Measurements from ENCODE around the gene GTF2H4. TPM values are rescaled to one million over a fixed set of nuclear protein-coding genes. Genes with fewer than 3 reads are reported as not detected.

The GTF2H4 gene
- total RNA-seq, 1 experiment from 2014 or later, result 8.5 TPM

DNA sequence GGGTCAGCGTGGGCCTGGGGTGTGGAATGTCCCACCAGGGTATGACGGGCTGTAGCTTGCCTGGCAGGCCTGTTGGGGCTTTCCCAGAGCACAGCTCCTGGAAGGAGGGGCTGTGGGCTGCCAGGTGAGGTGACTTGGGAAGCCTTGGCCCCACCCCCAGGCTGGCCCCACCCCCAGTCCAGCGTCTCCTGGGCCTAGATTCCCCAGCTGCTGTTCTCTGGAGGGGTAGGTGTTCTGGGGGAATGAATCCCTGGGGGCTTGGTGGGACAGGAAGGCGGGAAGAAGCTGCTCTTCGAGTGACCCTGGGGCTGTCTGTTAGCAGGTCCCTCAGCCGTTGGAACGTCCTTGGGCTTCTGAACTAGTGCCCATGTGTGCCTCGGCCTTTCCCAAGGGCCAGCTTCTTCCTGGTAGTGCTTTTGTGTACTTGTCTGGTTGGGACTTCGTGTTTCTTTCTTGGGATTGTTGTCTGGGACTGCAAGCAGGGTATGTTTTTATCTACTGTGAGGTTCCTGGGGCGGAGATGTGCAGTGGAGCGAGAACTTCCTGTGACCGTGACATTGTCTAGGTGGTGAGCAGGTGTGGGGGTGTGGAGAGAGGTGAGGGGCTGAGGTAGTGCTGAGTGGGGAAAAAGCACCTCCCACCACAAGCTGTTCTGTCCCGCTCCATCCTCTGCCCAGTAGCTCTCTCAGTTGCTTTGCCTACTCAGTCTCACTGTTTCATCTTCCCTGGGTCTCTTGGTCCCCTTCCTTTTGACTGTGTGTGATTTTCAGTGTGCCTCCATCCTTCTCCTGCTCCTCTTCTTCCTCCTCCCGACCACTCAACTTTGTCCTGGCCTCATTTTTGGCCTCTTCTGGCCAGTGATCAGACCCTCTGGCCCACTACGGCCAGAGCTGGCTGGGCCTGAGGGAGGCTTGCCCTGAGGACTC is 25.0 kb upstream of the GTF2H4 start:
- DNase-seq (ENCODE audit: low spot score), result no peak

DNA sequence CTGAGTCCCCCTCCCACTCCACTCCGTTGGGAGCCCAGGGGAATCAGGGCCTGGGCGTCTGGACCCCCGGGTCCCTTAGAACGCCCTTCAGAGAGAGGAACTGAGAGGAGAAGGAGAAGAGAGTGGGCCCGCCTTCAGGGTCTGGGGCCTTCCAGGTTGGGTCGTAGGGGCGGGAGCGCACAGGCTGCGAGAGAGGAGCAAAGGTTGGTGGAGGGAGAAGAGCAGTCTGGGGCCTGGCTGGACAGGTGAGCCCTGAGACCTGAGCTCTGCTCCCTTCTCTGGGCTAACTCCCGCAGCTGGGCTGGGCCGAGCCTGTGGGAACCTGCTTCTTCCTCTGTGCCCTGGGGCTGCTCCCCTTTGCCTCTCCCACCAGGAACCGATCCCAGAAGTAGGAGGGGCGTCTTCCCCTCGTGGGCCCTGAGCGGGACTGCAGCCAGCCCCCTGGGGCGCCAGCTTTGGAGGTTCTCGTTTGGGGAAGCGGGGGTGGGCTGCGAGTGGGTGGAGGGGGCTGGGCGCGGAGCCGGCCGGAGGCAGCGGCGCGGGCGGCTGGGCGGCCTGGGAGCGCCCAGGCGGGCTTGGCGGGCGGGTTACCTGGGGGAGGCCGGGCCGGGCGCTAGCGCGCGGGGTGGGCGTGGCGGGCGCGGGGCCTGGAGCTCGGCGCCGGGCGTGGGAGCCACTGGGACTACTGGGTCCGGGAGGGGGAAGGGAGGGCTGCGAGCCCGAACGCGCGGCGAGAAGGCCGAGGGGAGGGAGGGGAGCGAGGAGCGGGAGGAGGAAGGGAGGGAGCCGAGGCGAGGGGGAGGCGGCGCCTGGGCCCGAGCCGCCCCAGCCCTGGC is 24.1 kb upstream of the GTF2H4 start, which contains the start of gene DDR1:
Gene DDR1, plus strand, starts transcription at position 835 of the 836 bp plus-strand sequence. CDS start 4,211 bp downstream, outside the sequence.
- DNase-seq (ENCODE audit: low spot score), result peak; percentile 56

DNA sequence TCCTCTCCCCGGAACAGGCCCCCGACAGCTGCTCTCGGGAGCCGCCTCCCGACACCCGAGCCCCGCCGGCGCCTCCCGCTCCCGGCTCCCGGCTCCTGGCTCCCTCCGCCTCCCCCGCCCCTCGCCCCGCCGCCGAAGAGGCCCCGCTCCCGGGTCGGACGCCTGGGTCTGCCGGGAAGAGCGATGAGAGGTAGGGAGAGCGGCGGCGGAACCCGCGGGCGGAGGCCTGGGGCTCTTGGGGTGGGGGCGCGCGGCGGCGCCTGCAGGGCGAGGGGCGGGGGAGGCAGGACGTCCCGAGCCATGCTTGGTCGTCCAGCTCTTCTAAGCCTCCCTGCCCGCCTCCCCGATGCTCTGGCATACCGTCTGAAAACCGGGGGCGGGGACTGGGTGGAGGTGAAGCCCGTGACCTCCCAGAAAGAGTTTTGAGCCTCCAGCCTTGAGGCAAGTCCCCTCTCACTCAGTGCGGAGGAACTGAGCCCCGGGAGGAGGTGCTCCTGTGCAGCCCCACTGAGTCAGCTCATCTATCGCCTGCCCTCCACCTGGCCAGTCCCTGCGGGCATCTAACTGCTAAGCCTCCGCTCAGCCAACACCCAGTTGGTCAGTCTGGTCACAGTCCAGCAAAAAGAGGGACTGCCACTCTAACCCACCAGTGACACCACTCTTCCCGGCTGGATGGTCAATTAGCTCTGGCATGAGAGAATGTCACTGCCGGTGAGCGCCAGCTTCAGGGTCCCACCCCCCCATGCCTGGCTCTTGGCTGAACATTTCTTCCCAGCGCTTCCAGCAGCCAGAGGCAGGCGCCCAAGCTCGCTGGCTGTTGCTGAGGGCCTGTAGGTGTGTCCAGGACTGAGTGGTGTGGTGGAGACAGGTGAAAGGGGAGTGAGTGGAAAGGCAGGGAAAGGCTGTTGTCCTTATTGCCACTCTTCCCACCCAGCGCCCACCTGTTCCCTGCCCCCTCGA is 23.2 kb upstream of the GTF2H4 start:
- no peak for DNase-seq (ENCODE audit: low spot score)

DNA sequence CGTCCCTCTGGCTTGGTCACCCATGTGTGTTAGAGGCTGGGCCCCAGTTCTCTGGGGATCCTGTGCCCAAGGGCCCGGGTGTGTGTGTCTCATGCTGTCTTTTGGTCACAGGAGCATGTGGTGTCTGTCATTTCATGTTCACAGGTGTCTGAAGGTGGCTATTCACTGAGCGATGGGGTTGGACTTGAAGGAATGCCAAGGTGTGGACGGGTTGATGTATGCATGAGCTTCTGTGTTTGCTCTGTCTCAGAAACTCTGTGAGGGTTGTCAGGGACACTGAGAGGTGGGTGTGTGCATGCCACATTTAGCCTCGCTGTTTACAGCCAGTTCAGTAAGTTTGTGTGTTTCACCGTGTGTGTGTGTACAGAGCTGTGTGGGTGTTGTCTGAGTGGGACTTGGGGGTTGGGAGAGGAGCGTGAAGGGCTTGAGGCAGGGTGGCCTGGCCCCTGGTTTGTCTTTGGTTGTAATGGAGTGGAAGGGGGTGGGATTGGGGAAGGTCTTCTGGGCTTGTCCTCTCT is 22.5 kb upstream of the GTF2H4 start:
- DNase-seq (ENCODE audit: low spot score), result peak; percentile 26

DNA sequence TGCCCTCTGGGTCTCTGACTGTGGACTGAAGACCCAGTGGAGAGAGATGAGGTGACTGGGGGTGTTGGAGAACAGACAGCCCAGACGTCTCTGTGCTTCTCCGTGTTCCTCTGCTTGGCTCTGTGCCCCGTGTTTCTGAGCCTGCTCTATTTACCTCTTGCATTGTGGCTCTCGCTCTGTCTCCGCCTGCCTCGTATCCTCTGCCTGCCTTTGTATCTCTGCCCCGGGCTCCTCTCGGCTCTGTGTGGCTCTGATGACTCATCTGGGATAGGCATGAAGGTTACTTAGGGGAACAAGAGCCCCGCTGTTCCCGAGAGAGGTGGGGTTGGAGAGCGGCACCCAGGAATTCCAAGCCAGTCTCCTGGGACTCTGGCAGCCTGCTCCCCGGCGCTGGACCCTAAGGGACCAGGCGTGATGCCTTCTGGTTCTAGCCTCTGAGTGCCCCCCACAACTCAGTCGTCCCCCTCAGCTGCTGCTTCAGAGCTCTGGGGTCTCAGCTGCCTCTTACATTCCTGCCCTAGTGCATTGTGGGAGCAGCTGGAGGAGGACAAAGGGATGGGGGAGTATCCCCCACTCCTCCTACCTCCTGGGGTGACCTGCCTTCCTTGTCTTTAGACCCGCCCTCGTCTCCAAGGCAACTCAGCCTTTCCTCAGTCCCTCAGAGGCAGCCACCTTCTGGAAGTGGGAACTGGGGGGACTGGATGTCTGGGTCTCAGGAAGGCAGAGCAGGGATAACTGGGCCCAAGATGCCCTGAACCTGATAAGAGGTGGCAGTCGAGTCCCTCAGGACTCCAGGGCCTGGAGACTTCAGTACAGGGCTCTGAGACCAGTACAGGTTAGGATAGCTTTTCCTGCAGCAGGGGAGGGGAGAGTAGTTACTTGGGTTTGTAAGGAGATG is 21.8 kb upstream of the GTF2H4 start:
- peak; percentile 74 for DNase-seq (ENCODE audit: low spot score)

DNA sequence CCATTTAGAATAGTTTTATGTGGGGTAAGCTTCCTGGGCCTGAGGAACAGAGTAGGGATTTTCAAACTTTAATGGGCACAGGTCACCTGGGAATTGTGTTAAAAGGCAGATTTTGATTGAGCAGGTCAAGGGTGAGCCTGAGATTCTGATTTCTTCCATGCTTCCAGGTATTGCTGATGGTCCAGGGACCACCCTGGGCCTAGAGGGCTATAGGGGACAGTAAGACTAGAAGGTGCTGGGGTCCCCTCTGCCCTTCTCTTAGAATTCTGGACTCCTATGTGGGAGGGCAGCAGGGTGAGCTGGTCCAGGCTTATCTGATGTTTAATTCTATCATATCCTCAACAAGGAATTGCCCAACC is 21.1 kb upstream of the GTF2H4 start:
- no peak for DNase-seq (ENCODE audit: low spot score)

DNA sequence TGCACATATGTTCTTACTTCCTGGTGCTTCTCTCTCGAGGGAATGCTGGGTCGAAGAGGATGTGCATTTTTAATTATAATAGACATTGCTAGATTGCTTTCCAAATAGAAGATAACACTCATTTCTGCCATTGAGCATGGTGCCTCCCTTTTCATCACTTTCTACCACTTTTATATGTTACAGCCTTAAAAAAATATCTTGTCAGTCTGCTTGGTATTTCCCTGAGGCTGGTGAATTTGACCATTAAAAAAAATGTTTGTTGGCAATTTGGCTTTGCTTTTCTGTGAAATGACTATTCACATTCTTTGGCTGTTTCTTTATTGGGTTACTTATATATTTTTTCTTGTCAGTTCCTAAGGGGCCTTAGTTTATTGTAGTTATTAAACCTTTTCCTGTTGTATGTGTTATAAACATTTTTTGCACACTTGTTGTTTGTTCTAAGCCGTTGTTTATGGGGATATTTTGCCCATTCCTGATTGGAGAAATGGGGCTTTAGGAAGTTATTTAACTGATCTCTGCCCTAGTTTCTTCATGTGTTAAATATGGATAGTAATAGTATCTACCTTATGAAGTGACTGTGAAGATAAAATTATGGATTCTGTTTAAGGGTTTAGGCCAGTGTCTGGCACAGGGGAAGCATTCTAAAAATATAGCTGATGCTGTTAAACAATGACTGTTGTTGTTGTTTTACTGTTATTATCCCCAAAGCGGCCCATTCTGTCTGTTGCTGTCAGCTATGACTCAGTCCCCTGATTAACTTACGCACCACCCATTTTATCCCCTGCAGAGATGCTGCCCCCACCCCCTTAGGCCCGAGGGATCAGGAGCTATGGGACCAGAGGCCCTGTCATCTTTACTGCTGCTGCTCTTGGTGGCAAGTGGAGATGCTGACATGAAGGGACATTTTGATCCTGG is 19.8 kb upstream of the GTF2H4 start:
- peak; percentile 38 for DNase-seq (ENCODE audit: low spot score)

DNA sequence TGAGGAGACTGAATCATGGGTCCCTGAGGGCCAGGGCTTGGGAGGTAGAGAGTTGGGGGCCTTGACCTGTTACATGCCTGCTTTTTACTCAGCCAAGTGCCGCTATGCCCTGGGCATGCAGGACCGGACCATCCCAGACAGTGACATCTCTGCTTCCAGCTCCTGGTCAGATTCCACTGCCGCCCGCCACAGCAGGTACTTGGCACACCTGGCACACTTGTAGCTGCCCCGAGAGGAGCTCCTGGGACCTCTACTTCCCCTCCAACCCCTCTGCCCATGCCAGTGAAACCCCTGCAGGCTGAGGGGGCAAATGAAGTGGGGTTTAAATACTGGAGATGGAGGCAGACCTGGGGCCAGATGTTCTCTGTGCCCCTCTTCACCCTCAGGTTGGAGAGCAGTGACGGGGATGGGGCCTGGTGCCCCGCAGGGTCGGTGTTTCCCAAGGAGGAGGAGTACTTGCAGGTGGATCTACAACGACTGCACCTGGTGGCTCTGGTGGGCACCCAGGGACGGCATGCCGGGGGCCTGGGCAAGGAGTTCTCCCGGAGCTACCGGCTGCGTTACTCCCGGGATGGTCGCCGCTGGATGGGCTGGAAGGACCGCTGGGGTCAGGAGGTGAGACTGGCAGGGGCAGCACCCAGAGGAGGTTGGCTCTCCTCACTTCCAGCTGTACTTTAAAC is 19.1 kb upstream of the GTF2H4 start:
- no peak for DNase-seq (ENCODE audit: low spot score)

DNA sequence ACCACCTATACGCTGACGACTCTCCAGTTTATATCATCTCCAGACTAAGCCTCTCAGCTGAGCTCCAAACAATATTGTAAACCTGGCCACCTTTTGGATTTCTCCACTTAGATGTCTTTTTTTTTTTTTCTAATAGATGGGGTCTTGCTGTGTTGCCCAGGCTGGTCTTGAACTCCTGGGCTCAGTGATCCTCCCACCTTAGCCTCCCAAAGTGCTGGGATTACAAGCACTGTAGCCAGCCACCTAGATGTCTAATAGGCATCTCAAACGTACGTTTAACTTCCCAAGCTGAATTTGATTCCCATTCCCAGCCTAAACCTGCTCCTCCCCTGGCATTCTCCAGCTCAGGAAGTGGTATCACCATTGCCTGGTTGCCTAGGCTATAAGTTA is 18.5 kb upstream of the GTF2H4 start:
- DNase-seq (ENCODE audit: low spot score), result no peak

DNA sequence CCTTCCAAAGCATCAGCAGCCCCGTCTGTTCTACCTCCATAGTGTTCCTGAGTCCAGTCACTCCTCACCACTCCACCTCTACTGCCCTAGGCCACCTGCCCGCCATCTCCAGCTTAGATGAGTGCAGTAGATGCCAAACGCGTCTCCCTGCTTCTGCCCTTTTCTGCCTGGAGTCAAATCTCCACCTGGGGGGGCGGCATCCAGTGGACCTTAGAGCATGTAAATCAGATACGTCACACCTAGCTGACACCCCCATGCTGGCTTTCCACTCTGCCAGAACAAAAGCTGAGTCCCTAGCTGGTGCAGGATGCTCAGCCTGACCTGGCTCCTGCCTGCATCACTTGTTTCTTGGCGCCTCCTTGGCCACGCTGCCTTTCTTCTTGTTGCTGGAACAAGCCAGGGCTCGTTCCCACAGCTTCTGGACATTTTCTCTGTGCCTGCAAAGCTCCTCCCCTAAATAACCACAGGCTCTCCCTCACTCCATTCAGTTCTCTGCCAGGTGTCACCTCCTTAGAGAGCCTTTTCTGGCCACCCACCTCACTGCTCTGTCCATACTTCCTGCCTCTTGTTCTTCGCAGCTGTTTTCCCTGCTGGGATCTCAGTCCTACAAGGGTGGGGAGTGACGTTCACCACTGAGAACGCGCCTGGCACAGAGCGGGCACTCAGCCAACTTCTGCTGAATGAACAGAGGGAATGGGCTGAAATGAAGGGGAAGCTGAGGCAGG is 17.9 kb upstream of the GTF2H4 start:
- DNase-seq (ENCODE audit: low spot score), result no peak

DNA sequence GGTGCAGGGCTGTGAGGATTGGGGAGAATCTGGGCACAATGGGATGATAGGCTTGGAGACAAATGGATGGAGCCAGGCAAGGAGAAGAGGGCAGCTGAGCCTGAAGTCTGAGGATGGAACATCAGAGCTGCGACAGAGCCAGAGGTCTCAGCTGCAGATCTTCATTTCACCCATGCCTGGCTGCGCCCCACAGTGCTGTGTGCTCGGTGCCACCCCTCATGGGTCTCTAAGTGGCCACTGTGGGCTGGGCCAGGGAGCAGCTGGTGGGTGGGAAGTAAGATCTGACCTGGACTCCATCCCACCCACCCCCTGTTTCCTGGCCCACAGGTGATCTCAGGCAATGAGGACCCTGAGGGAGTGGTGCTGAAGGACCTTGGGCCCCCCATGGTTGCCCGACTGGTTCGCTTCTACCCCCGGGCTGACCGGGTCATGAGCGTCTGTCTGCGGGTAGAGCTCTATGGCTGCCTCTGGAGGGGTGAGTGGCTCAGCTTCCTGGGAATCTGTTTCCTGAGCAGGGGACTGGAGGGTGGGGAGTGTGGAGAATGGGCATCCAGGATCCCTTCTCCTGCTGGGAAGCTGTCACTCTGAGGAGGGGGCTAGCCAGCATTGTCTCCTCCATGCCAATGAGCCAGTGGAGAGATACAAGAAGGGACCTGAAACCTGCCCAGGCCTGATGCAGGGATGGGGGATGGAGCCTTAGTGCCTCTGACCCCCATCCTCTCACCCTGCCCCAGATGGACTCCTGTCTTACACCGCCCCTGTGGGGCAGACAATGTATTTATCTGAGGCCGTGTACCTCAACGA is 17.2 kb upstream of the GTF2H4 start:
- no peak for DNase-seq (ENCODE audit: low spot score)

DNA sequence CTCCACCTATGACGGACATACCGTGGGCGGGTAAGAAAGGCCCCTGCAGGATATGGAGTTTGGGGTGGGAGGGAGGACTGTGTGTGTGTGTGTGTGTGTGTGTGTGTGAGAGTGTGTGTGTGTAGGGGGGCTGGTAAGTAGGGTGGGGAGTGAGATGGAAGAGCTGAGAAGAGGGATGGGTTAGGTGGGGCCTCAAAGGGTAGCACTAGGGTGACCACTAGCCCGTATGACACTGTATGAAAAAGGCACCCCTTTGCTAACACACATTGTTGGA is 16.6 kb upstream of the GTF2H4 start:
- DNase-seq (ENCODE audit: low spot score), result no peak

DNA sequence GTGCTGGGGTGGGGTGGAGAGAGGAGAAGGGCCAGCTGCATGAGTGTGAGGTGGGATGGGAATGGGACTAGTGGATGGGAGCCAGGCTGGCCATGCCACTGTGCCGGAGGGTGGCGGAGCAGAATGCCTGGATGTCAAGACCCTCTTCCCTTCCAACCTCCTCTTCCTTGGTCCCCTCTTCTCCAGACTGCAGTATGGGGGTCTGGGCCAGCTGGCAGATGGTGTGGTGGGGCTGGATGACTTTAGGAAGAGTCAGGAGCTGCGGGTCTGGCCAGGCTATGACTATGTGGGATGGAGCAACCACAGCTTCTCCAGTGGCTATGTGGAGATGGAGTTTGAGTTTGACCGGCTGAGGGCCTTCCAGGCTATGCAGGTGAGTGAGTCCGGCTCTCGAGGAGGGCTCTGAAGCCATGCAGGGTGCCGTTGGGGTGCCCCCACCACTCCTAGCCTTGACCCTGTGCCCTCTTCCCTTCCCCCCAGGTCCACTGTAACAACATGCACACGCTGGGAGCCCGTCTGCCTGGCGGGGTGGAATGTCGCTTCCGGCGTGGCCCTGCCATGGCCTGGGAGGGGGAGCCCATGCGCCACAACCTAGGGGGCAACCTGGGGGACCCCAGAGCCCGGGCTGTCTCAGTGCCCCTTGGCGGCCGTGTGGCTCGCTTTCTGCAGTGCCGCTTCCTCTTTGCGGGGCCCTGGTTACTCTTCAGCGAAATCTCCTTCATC is 16.0 kb upstream of the GTF2H4 start:
- DNase-seq (ENCODE audit: low spot score), result no peak

DNA sequence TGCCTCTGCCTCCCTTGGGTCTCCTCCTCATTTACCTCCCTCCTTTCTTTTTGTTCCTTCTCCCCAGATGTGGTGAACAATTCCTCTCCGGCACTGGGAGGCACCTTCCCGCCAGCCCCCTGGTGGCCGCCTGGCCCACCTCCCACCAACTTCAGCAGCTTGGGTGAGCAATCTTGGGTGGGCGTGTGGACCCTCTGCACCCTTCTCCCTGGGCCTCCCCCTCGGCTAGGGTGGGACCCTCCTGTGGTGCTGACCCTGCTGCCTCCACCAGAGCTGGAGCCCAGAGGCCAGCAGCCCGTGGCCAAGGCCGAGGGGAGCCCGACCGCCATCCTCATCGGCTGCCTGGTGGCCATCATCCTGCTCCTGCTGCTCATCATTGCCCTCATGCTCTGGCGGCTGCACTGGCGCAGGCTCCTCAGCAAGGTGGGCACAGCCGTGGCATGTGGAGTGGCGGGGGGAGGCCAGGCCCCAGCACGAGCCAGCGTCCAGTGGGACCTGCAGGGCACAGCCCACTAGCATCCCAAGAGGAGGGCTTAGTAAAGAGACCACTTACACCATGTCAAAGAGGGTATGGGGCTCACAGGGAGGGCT is 14.9 kb upstream of the GTF2H4 start:
- DNase-seq (ENCODE audit: low spot score), result no peak

DNA sequence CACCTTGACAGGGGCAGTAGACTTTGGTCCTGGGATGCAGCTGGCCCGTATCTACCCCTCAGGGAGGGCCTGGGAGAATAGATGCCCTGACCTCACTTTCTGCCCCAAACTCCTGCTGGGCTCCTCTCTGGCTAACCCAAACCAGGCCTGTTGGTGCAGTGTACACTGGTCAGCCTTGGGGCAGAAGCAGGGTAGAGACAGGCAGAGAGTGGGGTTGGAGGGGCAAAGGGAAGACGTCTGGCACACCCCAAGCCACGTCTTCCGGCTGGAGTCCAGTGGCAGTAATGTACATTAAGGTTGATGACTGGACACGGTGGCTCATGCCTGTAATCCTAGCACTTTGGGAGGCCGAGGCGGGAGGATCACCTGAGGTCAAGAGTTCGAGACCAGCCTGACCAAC is 14.3 kb upstream of the GTF2H4 start:
- DNase-seq (ENCODE audit: low spot score), result no peak

DNA sequence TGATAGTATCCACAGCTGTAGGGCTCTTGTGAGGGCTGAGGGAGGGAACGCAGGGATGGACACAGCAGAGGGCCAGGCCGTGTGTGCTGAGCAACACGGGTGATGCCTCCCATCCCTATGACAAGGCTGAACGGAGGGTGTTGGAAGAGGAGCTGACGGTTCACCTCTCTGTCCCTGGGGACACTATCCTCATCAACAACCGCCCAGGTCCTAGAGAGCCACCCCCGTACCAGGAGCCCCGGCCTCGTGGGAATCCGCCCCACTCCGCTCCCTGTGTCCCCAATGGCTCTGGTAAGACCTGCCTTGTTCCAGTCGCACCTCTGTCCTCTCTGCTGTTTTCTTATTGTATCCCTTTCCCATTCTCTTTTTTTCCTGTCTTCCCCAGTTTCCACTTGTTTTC is 13.6 kb upstream of the GTF2H4 start:
- DNase-seq (ENCODE audit: low spot score), result no peak
